Body of pancreas (tissue), 4 donors: ENCODE data around the gene TJP3. TPM values are rescaled to one million over a fixed set of nuclear protein-coding genes. Genes with fewer than 3 reads are reported as not detected.

ENCODE experiments used
- ATAC-seq: fragments of 150-250 bp; one replicate; pipeline ENCODE4 v1.9.1; 2016
- DNase-seq, 4 donors: peaks; one replicate each; pipeline ENCODE4 v3.0.0-alpha.2; 2019
- H3K27ac ChIP-seq, 4 donors: fragments of 200-600 bp; sonication (generic); 1 replicate in 3 of 4; 2 replicates in 1 of 4; pipeline versions ENCODE4 v1.5.1 to v1.6.1; 2016 to 2019; ENCODE audit warnings: mild to moderate bottlenecking in 1 of 4, mixed read lengths in 1 of 4, moderate library complexity in 1 of 4
- H3K27me3 ChIP-seq, 2 donors: fragments of 200-600 bp; sonication (generic); one replicate each; pipeline ENCODE4 v1.6.0; 2016; ENCODE audit warnings: mild to moderate bottlenecking in 1 of 2
- H3K36me3 ChIP-seq, 2 donors: fragments of 200-600 bp; sonication (generic); replicated peaks in 1 of 2; 2 replicates each; pipeline ENCODE4 v1.5.1; 2016; ENCODE audit warnings: low read depth in 2 of 2; ENCODE audit not compliant: insufficient read depth in 1 of 2
- H3K4me1 ChIP-seq: fragments of 200-600 bp; sonication (generic); one replicate; pipeline ENCODE4 v1.6.0; 2016
- H3K4me3 ChIP-seq, 2 donors: fragments of 200-600 bp; sonication (generic); 1 replicate in 1 of 2; 2 replicates in 1 of 2; pipeline ENCODE4 v1.5.1; 2016 to 2019
- H3K9me3 ChIP-seq, 3 donors: fragments of 200-600 bp; sonication (generic); 1 replicate in 2 of 3; 2 replicates in 1 of 3; pipeline ENCODE4 v1.5.1; 2016
- POLR2A ChIP-seq, 3 donors: fragments of 450-650 bp; IDR thresholded peaks; one replicate each; pipeline ENCODE4 v1.6.1; 2016; ENCODE audit warnings: antibody characterized with exemption in 3 of 3, mild to moderate bottlenecking in 2 of 3
- WGBS, 2 donors: methylation state at CpG; one replicate each; pipeline ENCODE4 v1.1.5; 2017; 5-methylcytosine and 5-hydroxymethylcytosine counted together
- intact Hi-C: fragments of 100-400 bp; cut with DNase I; formaldehyde crosslinking; loops from one replicate; pipeline ENCODE4 v1.15.1; 2023
- total RNA-seq, 2 donors: library from RNA; depleted of rRNA; stranded (reverse); fragments of >200 nt; gene quantifications; one replicate each; pipeline ENCODE4 v1.1.0, GENCODE V29; 2016
- TF ChIP-seq, protein P1 (sequence below), 7 experiments: fragments of 450-650 bp in 4 of 7; fragments of 200-600 bp in 3 of 7; sonication (generic) in 3 of 7; IDR thresholded peaks; one replicate each; pipeline ENCODE4 v1.5.1; 2016 to 2019; ENCODE audit warnings: antibody characterized with exemption in 7 of 7

TJP3 gene
- total RNA-seq, 2 donors from 2014 or later, result 15.8 to 21.4 TPM

DNA sequence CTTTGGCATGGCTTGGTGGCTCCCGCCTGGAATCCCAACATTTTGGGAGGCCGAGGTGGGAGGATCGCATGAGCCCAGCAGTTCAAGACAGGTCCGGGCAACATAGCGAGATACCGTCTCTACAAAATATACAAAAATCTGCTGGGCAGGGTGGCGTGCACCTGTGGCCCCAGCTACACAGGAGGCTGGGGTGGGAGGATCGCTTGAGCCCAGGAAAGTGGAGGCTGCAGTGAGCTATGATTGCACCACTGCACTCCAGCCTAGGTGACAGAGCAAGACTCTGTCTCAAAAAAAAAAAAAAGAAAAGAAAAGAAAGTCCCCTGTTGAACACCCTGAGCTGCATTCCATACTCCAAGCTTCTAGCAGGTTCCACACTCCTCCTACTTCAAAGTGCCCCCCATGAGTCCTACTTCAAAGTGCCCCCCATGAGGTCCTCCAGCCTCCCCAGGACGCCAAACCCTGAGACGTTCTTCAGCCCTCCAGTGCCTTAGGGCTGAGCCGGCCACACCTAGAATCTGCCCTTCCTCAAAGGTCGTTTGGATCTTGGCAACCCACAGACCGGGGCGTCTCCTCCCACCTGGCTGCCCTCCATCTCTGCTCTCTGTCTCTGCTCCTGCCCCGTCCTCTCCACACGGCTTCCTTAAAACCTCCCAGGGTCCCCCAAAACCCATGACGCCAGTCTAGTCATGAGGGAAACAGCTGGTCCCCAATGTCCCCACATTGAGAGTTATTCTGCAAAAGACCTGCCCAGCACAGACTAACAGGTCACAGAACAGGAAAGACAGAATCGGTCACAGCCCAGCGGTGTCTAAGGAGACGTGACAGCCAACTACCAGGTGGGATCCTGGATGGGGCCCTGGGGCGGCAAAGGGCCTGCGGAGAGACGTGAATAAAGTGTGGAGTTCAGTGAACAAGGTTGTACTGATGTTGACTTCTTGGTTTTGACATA lies 4.8 kb downstream of the TJP3 start:
- H3K27me3 ChIP-seq, result no peaks in the 10 kb centered on the region
- TF ChIP-seq, protein P1, sequence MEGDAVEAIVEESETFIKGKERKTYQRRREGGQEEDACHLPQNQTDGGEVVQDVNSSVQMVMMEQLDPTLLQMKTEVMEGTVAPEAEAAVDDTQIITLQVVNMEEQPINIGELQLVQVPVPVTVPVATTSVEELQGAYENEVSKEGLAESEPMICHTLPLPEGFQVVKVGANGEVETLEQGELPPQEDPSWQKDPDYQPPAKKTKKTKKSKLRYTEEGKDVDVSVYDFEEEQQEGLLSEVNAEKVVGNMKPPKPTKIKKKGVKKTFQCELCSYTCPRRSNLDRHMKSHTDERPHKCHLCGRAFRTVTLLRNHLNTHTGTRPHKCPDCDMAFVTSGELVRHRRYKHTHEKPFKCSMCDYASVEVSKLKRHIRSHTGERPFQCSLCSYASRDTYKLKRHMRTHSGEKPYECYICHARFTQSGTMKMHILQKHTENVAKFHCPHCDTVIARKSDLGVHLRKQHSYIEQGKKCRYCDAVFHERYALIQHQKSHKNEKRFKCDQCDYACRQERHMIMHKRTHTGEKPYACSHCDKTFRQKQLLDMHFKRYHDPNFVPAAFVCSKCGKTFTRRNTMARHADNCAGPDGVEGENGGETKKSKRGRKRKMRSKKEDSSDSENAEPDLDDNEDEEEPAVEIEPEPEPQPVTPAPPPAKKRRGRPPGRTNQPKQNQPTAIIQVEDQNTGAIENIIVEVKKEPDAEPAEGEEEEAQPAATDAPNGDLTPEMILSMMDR (IDR thresholded peaks at IDR 0.05), result no peak
- TF ChIP-seq POLR2A (IDR thresholded peaks at IDR 0.05), result no peak
- H3K27ac ChIP-seq, result peak overlapping the region; percentile 39 to 64 (median 62)
- DNase-seq, result peak in 3 of 4 donors; percentile 36 to 59 (median 57)
- no peaks in the 10 kb centered on the region for H3K9me3 ChIP-seq
- WGBS, 2 donors, result 33 to 34% methylated on average over 19 to 23 of the region's 23 CpGs
- peaks cover 38% of the 10 kb centered on the region for H3K4me1 ChIP-seq
- no peaks in the 10 kb centered on the region for H3K36me3 ChIP-seq
- intact Hi-C loops, result no loop called here
- peak; percentile 22 for ATAC-seq
- H3K4me3 ChIP-seq, result no peak overlapping the region

- Histone ChIP-seq H3K4me1 (peaks cover 29% of the 10 kb centered on the region), H3K27ac (no peak overlapping the region), H3K9me3 (no peaks in the 10 kb centered on the region), H3K27me3 (no peaks in the 10 kb centered on the region), H3K4me3 (no peak overlapping the region), H3K36me3 (no peaks in the 10 kb centered on the region)
- ATAC-seq (no peak), DNase-seq (no peak)
- no peak for TF ChIP-seq POLR2A (IDR thresholded peaks at IDR 0.05)
- TF ChIP-seq, protein P1 (IDR thresholded peaks at IDR 0.05), result no peak
- intact Hi-C loops, result no loop called here
- WGBS, 2 donors, result 76 to 80% methylated on average over 13 to 16 of the region's 16 CpGs
Observed at GRCh38 chr19:3716147-3716668, 8.0 kb downstream of the TJP3 start.

DNA sequence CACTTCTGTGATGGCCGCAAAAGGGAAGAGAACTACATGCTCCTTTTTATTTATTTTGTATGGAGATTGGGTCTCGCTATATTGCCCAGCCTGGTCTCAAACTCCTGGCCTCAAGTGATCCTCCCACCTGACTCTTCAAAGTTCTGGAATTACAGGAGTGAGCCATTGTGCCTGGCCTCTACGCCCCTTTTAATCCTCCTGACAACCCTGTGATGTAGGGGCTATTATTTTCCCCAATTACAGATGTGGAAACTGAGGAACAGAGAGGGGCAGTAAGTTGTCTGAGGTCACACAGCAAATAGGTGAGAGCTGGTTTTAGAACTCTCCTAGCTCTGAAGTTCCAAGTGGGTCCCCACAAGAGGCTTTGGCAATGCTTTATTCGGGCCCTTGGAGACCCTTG lies 11.7 kb downstream of the TJP3 start:
- intact Hi-C loops, result no loop called here
- DNase-seq (no peak), ATAC-seq (no peak)
- 72 to 79% methylated on average over 4 of the region's 4 CpGs for WGBS, 2 donors
- Histone ChIP-seq H3K27ac (no peak overlapping the region), H3K27me3 (no peaks in the 10 kb centered on the region), H3K36me3 (no peaks in the 10 kb centered on the region), H3K9me3 (no peaks in the 10 kb centered on the region), H3K4me1 (peaks cover 27% of the 10 kb centered on the region), H3K4me3 (no peak overlapping the region)
- TF ChIP-seq POLR2A (IDR thresholded peaks at IDR 0.05), result no peak
- TF ChIP-seq, protein P1 (IDR thresholded peaks at IDR 0.05), result no peak

DNA sequence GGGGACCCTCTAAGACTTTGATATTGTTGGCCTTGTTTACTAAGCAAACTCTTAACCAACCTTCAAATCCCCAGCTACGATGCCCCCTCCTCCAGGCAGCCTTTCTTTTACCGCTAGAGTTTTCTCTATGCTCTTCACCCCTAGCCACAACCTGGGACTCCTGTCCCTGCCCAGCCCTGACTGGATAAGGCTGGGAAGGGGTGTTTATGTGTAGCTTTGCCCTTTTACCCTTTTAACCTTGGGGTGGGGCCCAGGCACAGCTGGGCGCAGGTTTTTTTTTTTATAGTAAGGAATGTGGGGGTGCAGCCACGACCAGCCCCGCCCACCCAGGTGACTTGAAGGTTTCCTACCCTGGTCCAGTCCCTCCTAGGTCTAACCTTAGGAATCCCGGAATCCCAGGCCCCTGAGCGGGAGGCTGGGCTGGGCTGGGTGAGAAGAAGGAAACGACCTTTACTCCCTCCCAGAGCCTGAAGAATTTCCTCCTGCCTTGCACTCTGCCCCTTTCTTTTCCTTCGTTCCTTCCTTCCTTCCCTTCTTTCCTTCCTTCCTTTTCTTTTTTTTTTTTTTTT lies 12.2 kb downstream of the TJP3 start:
- Histone ChIP-seq H3K4me3 (no peak overlapping the region), H3K4me1 (peaks cover 33% of the 10 kb centered on the region), H3K36me3 (no peaks in the 10 kb centered on the region), H3K27ac (no peak overlapping the region), H3K9me3 (no peaks in the 10 kb centered on the region), H3K27me3 (no peaks in the 10 kb centered on the region)
- intact Hi-C loops, result no loop called here
- WGBS, 2 donors, result 18 to 26% methylated on average over 9 of the region's 9 CpGs
- peak in 1 of 4 donors; percentile 19 for DNase-seq
- ATAC-seq, result no peak
- TF ChIP-seq POLR2A (IDR thresholded peaks at IDR 0.05), result no peak
- TF ChIP-seq, protein P1 (IDR thresholded peaks at IDR 0.05), result no peak
